ENCODE data around the gene PTPRN2.
"Not testable (repeated sequence)": the region's sequence is repeated elsewhere in the genome, so short reads cannot be mapped to it uniquely, and the experiment has no call there.

PTPRN2 gene

DNA sequence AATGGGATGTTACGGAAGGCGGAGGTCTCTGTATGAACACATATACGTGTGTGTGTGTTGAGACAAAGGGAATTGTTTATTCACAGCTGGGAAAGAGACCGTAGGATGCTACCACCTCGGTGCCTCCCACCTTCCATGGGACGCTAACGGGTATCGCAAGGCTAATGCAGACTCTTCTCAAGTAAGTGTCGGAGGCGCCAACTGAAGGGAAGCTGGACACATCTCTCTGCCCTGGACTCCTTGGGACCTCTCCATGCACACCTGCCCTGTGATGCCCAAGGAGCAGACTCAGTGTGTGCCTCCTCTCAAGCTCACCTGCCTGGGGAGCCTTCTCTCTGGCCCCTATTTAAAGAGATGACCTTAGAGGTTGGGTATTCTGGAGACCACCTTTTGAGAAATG is 1020.0 kb downstream of the PTPRN2 start:
- DNase-seq: no peak

- DNase-seq: no peak
Observed at GRCh38 chr7:157566631-157567006, 1021.0 kb downstream of the PTPRN2 start.

- DNase-seq: no peak
Observed at GRCh38 chr7:157565981-157566630, 1021.5 kb downstream of the PTPRN2 start.

DNA sequence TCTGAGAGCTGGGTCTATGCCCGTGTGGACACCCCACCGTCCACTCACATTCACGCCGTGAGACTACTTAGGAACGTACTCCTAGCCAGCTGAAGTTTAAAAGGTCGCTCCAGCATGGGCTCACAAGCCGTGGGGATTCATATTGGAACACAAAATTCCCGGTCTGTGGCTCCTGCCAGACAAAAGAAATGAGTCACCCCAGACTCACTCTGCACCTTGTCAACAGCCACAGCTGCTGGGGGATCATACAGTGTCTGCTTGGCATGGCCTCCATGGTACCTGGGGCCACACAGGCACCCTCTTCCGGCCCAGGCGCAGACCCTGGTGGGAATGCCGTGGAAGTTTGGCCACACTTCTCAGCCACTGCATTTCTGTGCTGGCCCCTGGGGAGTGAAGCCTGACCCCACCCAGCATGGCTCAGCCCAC is 1022.4 kb downstream of the PTPRN2 start:
- no peak for DNase-seq

DNA sequence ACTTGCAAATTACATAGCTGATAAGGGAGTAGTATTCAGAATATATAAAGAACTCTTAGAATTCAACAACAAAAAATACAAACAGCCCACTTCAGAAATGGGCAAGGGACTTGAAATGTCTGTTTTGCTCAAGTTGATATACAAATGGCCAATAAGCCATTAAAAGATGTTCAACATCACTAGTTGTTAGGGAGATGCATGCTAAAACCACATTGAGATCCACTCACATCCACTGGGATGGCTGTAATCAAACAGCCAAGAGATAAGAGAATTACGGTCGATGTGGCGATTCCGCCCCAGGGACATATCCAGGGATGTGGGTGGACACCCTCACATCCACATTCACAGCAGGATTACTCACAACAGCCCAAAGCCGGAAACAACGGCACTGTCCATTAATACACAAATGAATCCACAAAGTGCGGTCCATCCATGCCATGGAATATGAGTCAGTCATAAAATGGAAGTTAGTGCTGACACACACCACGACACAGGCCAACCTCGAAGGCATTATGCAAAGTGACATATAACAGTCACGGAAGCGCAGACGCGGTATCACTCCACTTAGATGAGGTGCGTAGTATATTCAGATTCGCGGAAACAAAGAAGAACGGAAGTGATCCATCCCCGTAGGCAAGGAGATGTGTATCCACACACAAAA is 1023.0 kb downstream of the PTPRN2 start:
- no peak for DNase-seq

DNA sequence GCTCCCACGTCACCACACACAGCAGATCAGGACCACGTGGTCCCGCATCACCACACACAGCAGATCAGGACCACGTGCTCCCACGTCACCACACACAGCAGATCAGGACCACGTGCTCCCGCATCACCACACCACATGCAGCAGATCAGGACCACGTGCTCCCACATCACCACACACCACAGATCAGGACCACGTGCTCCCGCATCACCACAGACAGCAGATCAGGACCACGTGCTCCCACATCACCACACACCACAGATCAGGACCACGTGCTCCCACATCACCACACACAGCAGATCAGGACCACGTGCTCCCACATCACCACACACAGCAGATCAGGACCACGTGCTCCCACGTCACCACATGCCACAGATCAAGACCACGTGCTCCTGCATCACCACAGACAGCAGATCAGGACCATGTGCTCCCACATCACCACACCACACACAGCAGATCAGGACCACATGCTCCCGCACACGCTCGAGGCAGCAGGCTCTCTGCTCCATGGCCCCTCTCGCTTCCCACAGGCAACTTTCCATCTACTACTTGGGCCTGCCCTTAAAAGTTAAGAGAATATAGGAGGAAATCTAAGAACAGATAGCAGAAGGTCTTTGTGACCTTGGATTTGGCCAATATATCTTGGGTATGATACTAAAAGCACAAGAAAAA is 1024.0 kb downstream of the PTPRN2 start:
- DNase-seq: not testable (repeated sequence)

GRCh38 chr7:157562522-157563398 is 1024.9 kb downstream of the PTPRN2 start:
- not testable (repeated sequence) for DNase-seq

- DNase-seq: no peak
Observed at GRCh38 chr7:157561816-157562410, 1025.7 kb downstream of the PTPRN2 start.

- no peak for DNase-seq
Observed at GRCh38 chr7:157561523-157561785, 1026.2 kb downstream of the PTPRN2 start.

GRCh38 chr7:157560710-157561522 is 1026.7 kb downstream of the PTPRN2 start:
- DNase-seq: no peak

DNA sequence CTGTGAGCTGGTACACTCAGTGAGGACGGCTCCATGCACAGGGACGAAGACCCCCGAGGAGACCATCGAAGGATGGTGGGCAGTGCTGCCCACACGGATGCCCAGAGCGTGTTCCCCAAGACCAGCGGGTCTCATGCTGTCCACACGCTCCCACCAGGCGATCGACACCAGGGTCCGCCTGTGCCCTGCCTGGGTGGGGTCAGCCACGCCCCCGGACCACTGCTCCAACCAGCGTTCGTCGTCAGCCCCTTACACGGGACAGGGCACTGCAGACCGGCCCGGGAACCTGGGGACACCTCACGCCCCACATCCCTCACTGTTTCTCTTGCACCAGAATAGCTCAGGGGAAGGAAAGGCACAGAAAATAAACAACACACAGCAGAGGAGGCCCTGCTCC is 1027.4 kb downstream of the PTPRN2 start:
- no peak for DNase-seq

- no peak for DNase-seq
Observed at GRCh38 chr7:157559596-157560257, 1027.9 kb downstream of the PTPRN2 start.

GRCh38 chr7:157558875-157559595 is 1028.6 kb downstream of the PTPRN2 start:
- no peak for DNase-seq

DNA sequence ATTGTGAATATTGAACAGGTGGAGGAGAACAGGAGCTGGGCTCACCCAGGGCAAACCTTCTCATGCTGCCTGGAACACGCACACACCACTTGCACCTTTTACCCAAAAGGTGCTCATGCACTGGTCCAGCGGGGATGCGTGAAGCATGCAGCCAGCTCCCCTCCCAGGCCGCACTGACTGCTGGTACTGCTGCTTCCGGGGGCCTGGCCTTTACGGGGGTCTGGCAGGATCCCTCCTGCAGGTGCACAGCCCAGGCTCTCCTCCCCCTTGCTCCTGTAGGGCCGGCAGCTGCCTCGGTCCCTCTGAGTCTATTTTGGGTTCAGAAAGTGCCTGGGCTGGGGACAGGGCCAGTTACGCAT is 1029.1 kb downstream of the PTPRN2 start:
- no peak for DNase-seq

- no peak for DNase-seq
Observed at GRCh38 chr7:157558061-157558460, 1029.6 kb downstream of the PTPRN2 start.

- DNase-seq: no peak
Observed at GRCh38 chr7:157557263-157557662, 1030.4 kb downstream of the PTPRN2 start.

DNA sequence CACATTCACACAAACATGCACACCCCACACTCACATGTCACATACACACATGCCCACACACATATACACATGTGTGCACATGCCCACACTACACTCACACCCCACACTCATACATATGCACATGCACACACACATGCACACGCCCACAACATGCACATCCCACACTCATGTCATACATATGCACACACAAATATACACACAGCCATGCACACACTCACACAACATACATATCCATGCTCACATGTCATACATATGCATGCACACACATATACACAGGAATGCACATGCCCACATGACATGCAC is 1031.0 kb downstream of the PTPRN2 start:
- DNase-seq: no peak

- no peak for DNase-seq
Observed at GRCh38 chr7:157555944-157556641, 1031.5 kb downstream of the PTPRN2 start.

- no peak for DNase-seq
Observed at GRCh38 chr7:157555313-157555712, 1032.3 kb downstream of the PTPRN2 start.

All from inflammatory macrophage (primary cell).